ENCODE measurements around the gene SELENOS.

Gene SELENOS

GRCh38 chr15:101243420-101243819 is 33.9 kb downstream of the SELENOS start:
- peaks cover 18% of the 10 kb centered on the region for H3K36me3 ChIP-seq
- H3K27ac ChIP-seq = no peak overlapping the region

GRCh38 chr15:101242999-101243336 is 34.3 kb downstream of the SELENOS start:
- H3K27ac ChIP-seq = no peak overlapping the region
- H3K27me3 ChIP-seq (ENCODE audit: insufficient read depth, low read depth, severe bottlenecking) = no peaks in the 10 kb centered on the region
- TF ChIP-seq CTCF (IDR thresholded peaks at IDR 0.05; ENCODE audit: low read depth, low read length) = no peak
- no peaks in the 10 kb centered on the region for H3K9me3 ChIP-seq (ENCODE audit: severe bottlenecking)
- no peak for DNase-seq
- no peak overlapping the region for H3K4me3 ChIP-seq (ENCODE audit: low read depth, low read length)
- peaks cover 14% of the 10 kb centered on the region for H3K36me3 ChIP-seq

More at GRCh38 chr15:101243420-101243819, 33.9 kb downstream of the SELENOS start:
- no peaks in the 10 kb centered on the region for H3K9me3 ChIP-seq (ENCODE audit: severe bottlenecking)
- H3K4me3 ChIP-seq (ENCODE audit: low read depth, low read length) = no peak overlapping the region
- no peak for TF ChIP-seq CTCF (IDR thresholded peaks at IDR 0.05; ENCODE audit: low read depth, low read length)
- no peak for DNase-seq
- H3K27me3 ChIP-seq (ENCODE audit: insufficient read depth, low read depth, severe bottlenecking) = no peaks in the 10 kb centered on the region

- DNase-seq = no peak
- peaks cover 9% of the 10 kb centered on the region for H3K36me3 ChIP-seq
- TF ChIP-seq CTCF (IDR thresholded peaks at IDR 0.05; ENCODE audit: low read depth, low read length) = no peak
- no peak overlapping the region for H3K27ac ChIP-seq
- no peak overlapping the region for H3K4me3 ChIP-seq (ENCODE audit: low read depth, low read length)
- H3K9me3 ChIP-seq (ENCODE audit: severe bottlenecking) = no peaks in the 10 kb centered on the region
- H3K27me3 ChIP-seq (ENCODE audit: insufficient read depth, low read depth, severe bottlenecking) = no peaks in the 10 kb centered on the region
These were observed 34.9 kb downstream of the SELENOS start for GRCh38 chr15:101242160-101242998.

- no peak for DNase-seq
- Histone ChIP-seq H3K4me3 (ENCODE audit: low read depth, low read length) (no peak overlapping the region), H3K9me3 (ENCODE audit: severe bottlenecking) (no peaks in the 10 kb centered on the region), H3K27ac (no peak overlapping the region), H3K36me3 (peaks cover 5% of the 10 kb centered on the region), H3K27me3 (ENCODE audit: insufficient read depth, low read depth, severe bottlenecking) (no peaks in the 10 kb centered on the region)
- TF ChIP-seq CTCF (IDR thresholded peaks at IDR 0.05; ENCODE audit: low read depth, low read length) = no peak
These were observed 36.9 kb downstream of the SELENOS start for GRCh38 chr15:101240358-101240757.

- no peak overlapping the region for H3K4me3 ChIP-seq (ENCODE audit: low read depth, low read length)
- no peak for TF ChIP-seq CTCF (IDR thresholded peaks at IDR 0.05; ENCODE audit: low read depth, low read length)
- no peaks in the 10 kb centered on the region for H3K27me3 ChIP-seq (ENCODE audit: insufficient read depth, low read depth, severe bottlenecking)
- no peaks in the 10 kb centered on the region for H3K9me3 ChIP-seq (ENCODE audit: severe bottlenecking)
- DNase-seq = no peak
- no peak overlapping the region for H3K27ac ChIP-seq
- H3K36me3 ChIP-seq = peaks cover 11% of the 10 kb centered on the region
These were observed 37.6 kb downstream of the SELENOS start for GRCh38 chr15:101239724-101240136.

- no peak overlapping the region for H3K4me3 ChIP-seq (ENCODE audit: low read depth, low read length)
- no peak overlapping the region for H3K27ac ChIP-seq
- no peak for DNase-seq
- no peaks in the 10 kb centered on the region for H3K27me3 ChIP-seq (ENCODE audit: insufficient read depth, low read depth, severe bottlenecking)
- TF ChIP-seq CTCF (IDR thresholded peaks at IDR 0.05; ENCODE audit: low read depth, low read length) = no peak
- peaks cover 31% of the 10 kb centered on the region for H3K36me3 ChIP-seq
- H3K9me3 ChIP-seq (ENCODE audit: severe bottlenecking) = no peaks in the 10 kb centered on the region
These were observed 40.0 kb downstream of the SELENOS start for GRCh38 chr15:101237251-101237650.

Data from WERI-Rb-1 (cell line).